ENCODE data around the gene OR5AU1.

OR5AU1 gene

GRCh38 chr14:21200752-21201461, 45.0 kb upstream of the OR5AU1 start:
- H3K4me3 ChIP-seq (ENCODE audit: low read length), result no peak overlapping the region
- no peak for DNase-seq (ENCODE audit: low read depth)
- TF ChIP-seq, protein P1, sequence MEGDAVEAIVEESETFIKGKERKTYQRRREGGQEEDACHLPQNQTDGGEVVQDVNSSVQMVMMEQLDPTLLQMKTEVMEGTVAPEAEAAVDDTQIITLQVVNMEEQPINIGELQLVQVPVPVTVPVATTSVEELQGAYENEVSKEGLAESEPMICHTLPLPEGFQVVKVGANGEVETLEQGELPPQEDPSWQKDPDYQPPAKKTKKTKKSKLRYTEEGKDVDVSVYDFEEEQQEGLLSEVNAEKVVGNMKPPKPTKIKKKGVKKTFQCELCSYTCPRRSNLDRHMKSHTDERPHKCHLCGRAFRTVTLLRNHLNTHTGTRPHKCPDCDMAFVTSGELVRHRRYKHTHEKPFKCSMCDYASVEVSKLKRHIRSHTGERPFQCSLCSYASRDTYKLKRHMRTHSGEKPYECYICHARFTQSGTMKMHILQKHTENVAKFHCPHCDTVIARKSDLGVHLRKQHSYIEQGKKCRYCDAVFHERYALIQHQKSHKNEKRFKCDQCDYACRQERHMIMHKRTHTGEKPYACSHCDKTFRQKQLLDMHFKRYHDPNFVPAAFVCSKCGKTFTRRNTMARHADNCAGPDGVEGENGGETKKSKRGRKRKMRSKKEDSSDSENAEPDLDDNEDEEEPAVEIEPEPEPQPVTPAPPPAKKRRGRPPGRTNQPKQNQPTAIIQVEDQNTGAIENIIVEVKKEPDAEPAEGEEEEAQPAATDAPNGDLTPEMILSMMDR (conservative IDR thresholded peaks at IDR 0.05; ENCODE audit: low read depth, low read length), result no peak

- H3K4me3 ChIP-seq (ENCODE audit: low read length), result no peak overlapping the region
- TF ChIP-seq, protein P1 (conservative IDR thresholded peaks at IDR 0.05; ENCODE audit: low read depth, low read length), result no peak
- no peak for DNase-seq (ENCODE audit: low read depth)
Measured at GRCh38 chr14:21199611-21200560, 44.0 kb upstream of the OR5AU1 start.

GRCh38 chr14:21197418-21198205, 41.7 kb upstream of the OR5AU1 start:
- TF ChIP-seq, protein P1 (conservative IDR thresholded peaks at IDR 0.05; ENCODE audit: low read depth, low read length), result no peak
- no peak overlapping the region for H3K4me3 ChIP-seq (ENCODE audit: low read length)
- no peak for DNase-seq (ENCODE audit: low read depth)

- H3K4me3 ChIP-seq (ENCODE audit: low read length), result no peak overlapping the region
- TF ChIP-seq, protein P1 (conservative IDR thresholded peaks at IDR 0.05; ENCODE audit: low read depth, low read length), result no peak
- DNase-seq (ENCODE audit: low read depth), result no peak
Measured at GRCh38 chr14:21194597-21194996, 38.7 kb upstream of the OR5AU1 start.

DNA sequence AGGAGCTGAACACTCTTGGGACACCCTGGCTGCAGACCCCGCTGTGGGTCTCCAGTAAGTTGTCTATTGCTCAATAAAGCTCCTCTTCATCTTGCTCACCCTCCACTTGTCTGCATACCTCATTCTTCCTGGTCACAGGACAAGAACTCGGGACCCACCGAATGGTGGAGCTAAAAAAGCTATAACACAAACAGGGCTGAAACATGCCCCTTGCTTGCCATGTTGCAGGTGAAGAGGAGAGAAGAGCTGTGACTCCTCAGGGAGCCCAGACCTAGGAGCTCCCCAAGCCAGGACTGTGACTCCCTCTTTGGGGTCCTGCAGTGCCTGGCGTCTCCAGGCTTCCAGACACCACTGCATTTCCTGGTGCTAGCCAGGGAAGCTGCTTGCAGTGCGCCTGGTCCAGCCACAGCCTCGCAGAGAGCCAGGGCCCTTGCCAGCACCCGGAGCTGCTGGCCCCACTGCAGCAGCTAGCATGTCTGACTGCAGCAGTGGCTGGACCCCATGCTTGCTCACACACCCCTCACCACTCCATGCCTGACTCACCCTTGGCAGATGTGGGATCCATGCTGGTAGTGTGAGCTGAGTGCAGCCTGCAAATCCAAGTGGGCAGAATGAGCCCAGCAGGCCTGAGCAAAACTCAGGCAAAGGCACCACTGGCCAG, 37.1 kb upstream of the OR5AU1 start:
- no peak for DNase-seq (ENCODE audit: low read depth)
- H3K4me3 ChIP-seq (ENCODE audit: low read length), result no peak overlapping the region
- TF ChIP-seq, protein P1 (conservative IDR thresholded peaks at IDR 0.05; ENCODE audit: low read depth, low read length), result no peak

GRCh38 chr14:21192447-21192822, 36.6 kb upstream of the OR5AU1 start:
- TF ChIP-seq, protein P1 (conservative IDR thresholded peaks at IDR 0.05; ENCODE audit: low read depth, low read length), result no peak
- no peak overlapping the region for H3K4me3 ChIP-seq (ENCODE audit: low read length)
- no peak for DNase-seq (ENCODE audit: low read depth)
